B cell (primary cell): Measurements from ENCODE around the gene GALNT17. TPM values are rescaled to one million over a fixed set of nuclear protein-coding genes. Genes with fewer than 3 reads are reported as not detected.

ENCODE experiments used
- ATAC-seq: fragments of 200-7000 bp; cut with Tn5 transposase; one replicate; pipeline ENCODE4 v1.10.0; 2021; ENCODE audit warnings: low read depth, mild to moderate bottlenecking, moderate number of reproducible peaks, moderate library complexity
- CTCF ChIA-PET: fragments of 350-600 bp; sonication (Branson Sonifier 250); formaldehyde crosslinking; loops from one replicate; lab custom pipeline; 2021; ENCODE audit warnings: antibody characterized with exemption, inconsistent platforms; lab: Charles Lee
- POLR2A ChIA-PET: fragments of 350-600 bp; sonication (Branson Sonifier 250); formaldehyde crosslinking; loops from one replicate; lab custom pipeline; 2021; ENCODE audit warnings: antibody characterized with exemption; lab: Charles Lee
- DNase-seq: peaks from one replicate; pipeline ENCODE4 v3.0.0; 2013
- H2AFZ ChIP-seq: 2 replicates; pipeline ENCODE4 v1.6.1; 2012; ENCODE audit warnings: mild to moderate bottlenecking, low read depth, low read length; ENCODE audit not compliant: insufficient read depth, poor library complexity, severe bottlenecking
- H3K27ac ChIP-seq, 2 donors: 1 replicate in 1 of 2; 2 replicates in 1 of 2; pipeline ENCODE4 v1.5.1; 2012 to 2013; ENCODE audit warnings: low read length in 2 of 2, mild to moderate bottlenecking in 2 of 2, moderate library complexity in 1 of 2
- H3K27me3 ChIP-seq, 4 experiments: fragments of 200-600 bp in 1 of 4; sonication (generic) in 1 of 4; replicated peaks in 1 of 4; 1 replicate in 2 of 4; 2 replicates in 2 of 4; pipeline versions ENCODE4 v1.6.1 to v1.7.0; 2013 to 2016; ENCODE audit warnings: low read length in 3 of 4, mild to moderate bottlenecking in 2 of 4, mixed read lengths in 1 of 4, moderate library complexity in 1 of 4; ENCODE audit not compliant: insufficient read depth in 4 of 4, control insufficient read depth in 3 of 4; ENCODE audit errors: control extremely low read depth in 1 of 4
- H3K36me3 ChIP-seq, 2 experiments: replicated peaks in 1 of 2; 1 replicate in 1 of 2; 2 replicates in 1 of 2; pipeline versions ENCODE4 v1.6.1 to v1.7.1; 2013; ENCODE audit warnings: low read length in 1 of 2; ENCODE audit not compliant: insufficient read depth in 2 of 2, control insufficient read depth in 1 of 2; ENCODE audit errors: control extremely low read depth in 1 of 2, extremely low read depth in 1 of 2
- H3K4me1 ChIP-seq, 2 donors: fragments of 200-600 bp in 1 of 2; sonication (generic) in 1 of 2; 1 replicate in 1 of 2; 2 replicates in 1 of 2; pipeline versions ENCODE4 v1.5.1 to v1.6.1; 2013 to 2017; ENCODE audit warnings: low read length in 2 of 2; ENCODE audit not compliant: control insufficient read depth in 2 of 2, insufficient read depth in 2 of 2
- H3K4me2 ChIP-seq: replicated peaks from 2 replicates; pipeline ENCODE3; 2012; ENCODE audit warnings: mild to moderate bottlenecking, low read depth, low read length; ENCODE audit not compliant: poor library complexity, severe bottlenecking
- H3K4me3 ChIP-seq, 5 experiments: fragments of 200-600 bp in 1 of 5; sonication (generic) in 1 of 5; 1 replicate in 3 of 5; 2 replicates in 2 of 5; pipeline versions ENCODE4 v1.5.1 to v1.7.0; 2011 to 2016; ENCODE audit warnings: low read length in 4 of 5, mild to moderate bottlenecking in 4 of 5, low read depth in 2 of 5, control low read depth in 1 of 5, moderate library complexity in 1 of 5; ENCODE audit not compliant: insufficient read depth in 1 of 5; ENCODE audit errors: control extremely low read depth in 1 of 5, extremely low read depth in 1 of 5
- H3K79me2 ChIP-seq: fragments of 200-600 bp; sonication (generic); one replicate; pipeline ENCODE4 v1.6.0; 2016; ENCODE audit warnings: low read length; ENCODE audit not compliant: control insufficient read depth, insufficient read depth
- H3K9ac ChIP-seq: fragments of 200-600 bp; sonication (generic); 2 replicates; pipeline ENCODE4 v1.6.1; 2017; ENCODE audit warnings: mild to moderate bottlenecking, low read length, moderate library complexity
- H3K9me3 ChIP-seq, 3 donors: one replicate each; pipeline versions ENCODE4 v1.6.1 to v1.7.1; 2013; ENCODE audit warnings: low read length in 2 of 3; ENCODE audit not compliant: control insufficient read depth in 2 of 3, insufficient read depth in 1 of 3; ENCODE audit errors: control extremely low read depth in 1 of 3
- H4K20me1 ChIP-seq: 2 replicates; pipeline ENCODE4 v1.6.0; 2012; ENCODE audit warnings: mild to moderate bottlenecking, low read length; ENCODE audit not compliant: insufficient read depth, control insufficient read depth, poor library complexity, severe bottlenecking
- H3K27ac Mint-ChIP-seq: one replicate; pipeline ENCODE4 v1.8.0; 2021; ENCODE audit warnings: mixed read lengths
- H3K27me3 Mint-ChIP-seq: one replicate; pipeline ENCODE4 v1.8.0; 2021; ENCODE audit warnings: mixed read lengths
- H3K4me1 Mint-ChIP-seq: one replicate; pipeline ENCODE4 v1.8.0; 2021; ENCODE audit warnings: mixed read lengths
- H3K4me3 Mint-ChIP-seq: one replicate; pipeline ENCODE4 v1.8.0; 2021; ENCODE audit warnings: mixed read lengths
- H3K9me3 Mint-ChIP-seq: one replicate; pipeline ENCODE4 v1.8.0; 2022; ENCODE audit warnings: mixed read lengths; ENCODE audit not compliant: insufficient read depth
- EZH2 ChIP-seq: IDR thresholded peaks from 2 replicates; pipeline ENCODE4 v1.6.1; 2012; ENCODE audit warnings: borderline replicate concordance, low read depth, mild to moderate bottlenecking, moderate library complexity, low read length; ENCODE audit not compliant: insufficient read depth, poor library complexity, severe bottlenecking
- WGBS: methylation state at CpG from one replicate; pipeline ENCODE4 v1.1.5; 2013; ENCODE audit warnings: missing lambda C conversion rate; ENCODE audit not compliant: insufficient coverage; 5-methylcytosine and 5-hydroxymethylcytosine counted together
- intact Hi-C: fragments of 100-400 bp; cut with micrococcal nuclease; formaldehyde crosslinking; loops from one replicate; pipeline ENCODE4 v1.10.0; 2022
- polyA plus RNA-seq: library from polyadenylated mRNA; depleted of rRNA; stranded (reverse); fragments of >200 nt; gene quantifications from 2 replicates; pipeline ENCODE4 v1.2.3, GENCODE V29; 2012
- total RNA-seq, 2 donors: library from RNA; stranded (reverse); fragments of 120-200 nt in 1 of 2; gene quantifications; 1 replicate in 1 of 2; 2 replicates in 1 of 2; pipeline versions ENCODE4 v1.2.3 to v1.2.4, GENCODE V29; 2013 to 2022
- TF ChIP-seq, protein P1 (sequence below): fragments of 200-600 bp; IDR thresholded peaks from one replicate; pipeline ENCODE4 v1.8.0; 2022; ENCODE audit warnings: antibody characterized with exemption, mild to moderate bottlenecking

GALNT17 gene
- total and polyA plus RNA-seq, 2 donors (not counting 1 experiment from before 2014, with no cell fraction given) = not detected

DNA sequence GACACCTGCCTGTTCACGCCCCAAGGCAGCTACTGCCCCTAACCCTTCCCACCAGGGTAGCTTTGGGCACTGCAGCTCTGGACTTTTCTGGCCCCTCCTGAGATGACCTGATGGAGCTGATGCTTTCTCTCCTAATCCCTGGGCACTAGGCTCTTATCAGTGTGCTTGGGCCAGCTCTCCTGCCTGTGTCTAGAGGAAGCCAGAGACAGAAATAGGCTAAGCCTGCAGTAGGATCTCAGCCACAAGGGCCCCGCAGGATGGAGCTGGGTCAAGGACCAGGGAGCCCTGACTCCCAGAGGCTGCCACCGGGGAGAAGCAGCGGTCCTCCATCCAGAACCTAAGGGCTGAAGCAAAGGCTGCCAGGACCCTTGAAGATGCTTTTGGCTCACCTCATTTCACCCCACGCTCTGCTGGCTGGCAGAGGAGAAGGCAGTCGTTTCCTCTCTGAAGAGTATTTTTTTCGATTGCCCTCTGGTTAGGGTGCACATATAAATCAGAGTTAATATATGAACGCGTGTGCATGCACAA, 580.8 kb downstream of the GALNT17 start:
- ChIA-PET CTCF (no interaction called here), POLR2A (no interaction called here)
- no peaks in the 10 kb centered on the region for H3K36me3 ChIP-seq
- DNase-seq = no peak
- Mint-ChIP-seq H3K27me3 (no peaks in the 10 kb centered on the region), H3K27ac (no peak overlapping the region), H3K4me1 (no peaks in the 10 kb centered on the region), H3K4me3 (no peak overlapping the region), H3K9me3 (peaks cover 3% of the 10 kb centered on the region)
- H2AFZ ChIP-seq = no peak overlapping the region
- no peaks in the 10 kb centered on the region for H3K4me1 ChIP-seq
- no peak overlapping the region for H3K9ac ChIP-seq
- no peaks in the 10 kb centered on the region for H3K27me3 ChIP-seq
- no peak for ATAC-seq
- no peaks in the 10 kb centered on the region for H4K20me1 ChIP-seq
- intact Hi-C loops = no loop called here
- H3K4me2 ChIP-seq = no peak overlapping the region
- TF ChIP-seq, protein P1, sequence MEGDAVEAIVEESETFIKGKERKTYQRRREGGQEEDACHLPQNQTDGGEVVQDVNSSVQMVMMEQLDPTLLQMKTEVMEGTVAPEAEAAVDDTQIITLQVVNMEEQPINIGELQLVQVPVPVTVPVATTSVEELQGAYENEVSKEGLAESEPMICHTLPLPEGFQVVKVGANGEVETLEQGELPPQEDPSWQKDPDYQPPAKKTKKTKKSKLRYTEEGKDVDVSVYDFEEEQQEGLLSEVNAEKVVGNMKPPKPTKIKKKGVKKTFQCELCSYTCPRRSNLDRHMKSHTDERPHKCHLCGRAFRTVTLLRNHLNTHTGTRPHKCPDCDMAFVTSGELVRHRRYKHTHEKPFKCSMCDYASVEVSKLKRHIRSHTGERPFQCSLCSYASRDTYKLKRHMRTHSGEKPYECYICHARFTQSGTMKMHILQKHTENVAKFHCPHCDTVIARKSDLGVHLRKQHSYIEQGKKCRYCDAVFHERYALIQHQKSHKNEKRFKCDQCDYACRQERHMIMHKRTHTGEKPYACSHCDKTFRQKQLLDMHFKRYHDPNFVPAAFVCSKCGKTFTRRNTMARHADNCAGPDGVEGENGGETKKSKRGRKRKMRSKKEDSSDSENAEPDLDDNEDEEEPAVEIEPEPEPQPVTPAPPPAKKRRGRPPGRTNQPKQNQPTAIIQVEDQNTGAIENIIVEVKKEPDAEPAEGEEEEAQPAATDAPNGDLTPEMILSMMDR = no peak
- no peak for TF ChIP-seq EZH2
- H3K9me3 ChIP-seq = peaks cover 0 to 23% (median 0%) of the 10 kb centered on the region in 3 donors
- H3K79me2 ChIP-seq = no peaks in the 10 kb centered on the region
- no peak overlapping the region for H3K27ac ChIP-seq
- 88% methylated on average over 8 of the region's 9 CpGs for WGBS
- H3K4me3 ChIP-seq = no peak overlapping the region

DNA sequence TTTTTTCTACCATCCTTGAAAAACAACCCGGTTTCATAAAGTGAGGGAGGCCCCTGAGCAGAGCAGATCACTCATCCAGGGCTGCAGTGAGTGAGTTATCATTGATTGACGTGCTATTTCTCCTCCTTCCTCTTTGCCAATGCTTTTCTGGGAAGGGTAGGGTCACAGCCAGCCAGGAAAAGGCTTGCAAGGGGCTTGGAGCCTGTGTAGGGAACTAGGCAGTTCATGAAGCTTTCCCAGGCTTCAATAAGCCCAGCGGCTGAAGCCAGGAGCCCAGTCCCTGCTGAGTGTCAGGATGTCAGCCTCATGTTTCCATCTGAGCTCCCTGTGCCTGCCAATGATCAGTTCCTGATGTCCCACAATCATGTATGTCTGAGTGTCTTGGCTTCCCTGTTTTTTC, 584.7 kb downstream of the GALNT17 start:
- Mint-ChIP-seq H3K27ac (no peak overlapping the region), H3K4me1 (no peaks in the 10 kb centered on the region), H3K9me3 (no peaks in the 10 kb centered on the region), H3K4me3 (no peak overlapping the region), H3K27me3 (no peaks in the 10 kb centered on the region)
- H3K4me1 ChIP-seq = no peaks in the 10 kb centered on the region
- no peak overlapping the region for H3K4me3 ChIP-seq
- H3K79me2 ChIP-seq = no peaks in the 10 kb centered on the region
- ATAC-seq (no peak), DNase-seq (no peak)
- intact Hi-C loops = no loop called here
- WGBS = 39% methylated on average over 2 of the region's 3 CpGs
- H3K27ac ChIP-seq = no peak overlapping the region
- H3K9me3 ChIP-seq = peaks cover 0 to 11% (median 0%) of the 10 kb centered on the region in 3 donors
- H3K27me3 ChIP-seq = no peaks in the 10 kb centered on the region
- no peak overlapping the region for H3K9ac ChIP-seq
- POLR2A ChIA-PET = no interaction called here
- TF ChIP-seq EZH2 = no peak
- TF ChIP-seq, protein P1 = no peak
- H4K20me1 ChIP-seq = no peaks in the 10 kb centered on the region
- no peaks in the 10 kb centered on the region for H3K36me3 ChIP-seq
- H3K4me2 ChIP-seq = no peak overlapping the region
- CTCF ChIA-PET = no interaction called here
- no peak overlapping the region for H2AFZ ChIP-seq
